GM21390 (cell line): ENCODE results near the gene STAT6.

Experiments
- ATAC-seq: cut with Tn5 transposase; IDR thresholded peaks from one replicate; pipeline ENCODE4 v1.9.1; 2021; ENCODE audit not compliant: unreplicated experiment

STAT6 gene

DNA sequence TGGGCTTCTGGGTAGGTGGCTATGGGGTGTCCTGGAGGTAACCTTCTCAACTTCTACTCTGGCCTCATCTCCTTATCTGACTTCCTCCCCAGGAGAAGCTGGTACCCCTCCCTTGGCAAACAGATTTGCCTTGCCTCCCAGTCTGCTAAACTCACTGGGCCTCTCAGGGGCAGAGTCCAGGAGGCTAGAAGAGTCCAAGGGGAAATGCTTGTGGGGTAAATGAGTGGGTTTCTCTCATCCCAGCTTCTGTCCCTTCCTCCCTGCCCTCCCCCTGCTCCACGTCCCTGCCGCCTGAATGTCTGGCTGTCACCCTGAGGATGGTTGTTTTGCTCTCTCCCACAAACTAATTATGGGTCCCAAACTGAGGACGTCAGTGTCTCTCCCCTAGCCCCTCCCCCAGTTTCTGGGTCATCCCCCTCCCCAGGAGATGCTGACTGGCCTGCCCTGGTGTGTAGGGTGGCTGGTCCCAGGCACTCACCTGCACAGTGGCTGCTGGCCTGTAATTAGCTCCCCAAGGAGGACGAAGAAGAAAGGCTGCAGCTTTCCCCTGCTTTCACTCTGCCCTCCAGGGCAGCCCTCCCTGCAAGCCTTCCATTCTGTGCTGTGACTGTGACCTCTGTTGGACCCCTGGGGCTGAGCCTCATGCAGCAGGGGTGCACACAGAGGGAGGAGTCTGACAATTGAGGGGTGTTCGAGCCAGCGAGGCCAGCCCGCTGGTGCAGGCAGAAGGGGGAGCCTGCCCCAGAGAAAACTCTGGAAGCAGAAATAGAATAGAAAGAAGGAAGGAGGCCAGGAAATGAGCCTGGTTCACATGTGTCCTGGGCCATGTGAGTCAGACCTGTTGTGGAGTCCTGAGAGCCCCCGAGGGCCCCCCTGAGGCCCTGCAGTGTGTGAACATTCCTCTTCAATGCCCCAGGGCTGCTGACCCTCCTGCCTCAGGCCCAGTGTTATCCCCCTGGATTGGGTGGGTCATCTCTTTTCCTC lies 36.1 kb upstream of the STAT6 start, which contains the start of gene LRP1-AS:
Gene LRP1-AS (minus strand): TSS at position 659 of the 984 bp plus-strand sequence.
- ATAC-seq: no peak

GRCh38 chr12:57146092-57146491 lies 34.9 kb upstream of the STAT6 start:
- ATAC-seq: no peak

DNA sequence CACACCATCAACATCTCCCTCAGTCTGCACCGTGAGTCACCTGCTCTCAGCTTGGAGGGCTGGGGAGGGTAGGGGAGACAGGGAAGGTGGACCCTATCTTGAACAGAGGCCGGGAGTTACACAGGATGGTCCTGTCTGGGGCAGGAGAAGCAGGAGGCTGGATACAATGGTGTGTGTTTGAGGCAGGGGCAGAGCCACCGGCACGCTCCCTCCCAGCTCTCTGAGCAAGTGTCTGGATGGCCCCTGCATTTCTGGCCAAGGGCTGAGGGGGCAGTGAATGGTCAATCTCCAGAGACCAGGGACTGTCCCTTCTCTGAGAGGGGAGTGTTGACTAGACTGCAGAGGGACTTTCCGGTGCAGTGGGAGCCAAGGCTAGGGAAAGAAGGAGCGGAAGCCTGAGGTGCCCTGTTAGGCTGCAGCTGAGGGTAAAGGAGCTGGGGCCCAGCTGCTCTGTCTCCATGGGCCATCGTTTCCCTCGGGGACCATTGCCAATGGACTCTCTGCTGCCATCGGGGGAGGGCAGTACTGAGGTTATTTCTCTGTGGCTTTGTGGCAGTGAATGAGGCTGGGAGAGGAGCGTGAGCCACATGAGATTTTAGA lies 34.4 kb upstream of the STAT6 start:
- ATAC-seq: no peak

GRCh38 chr12:57143454-57143853 lies 32.3 kb upstream of the STAT6 start:
- no peak for ATAC-seq

GRCh38 chr12:57142727-57143126 lies 31.6 kb upstream of the STAT6 start:
- ATAC-seq: no peak

GRCh38 chr12:57142121-57142520 lies 31.0 kb upstream of the STAT6 start:
- no peak for ATAC-seq

- ATAC-seq: no peak
These were observed 30.1 kb upstream of the STAT6 start for GRCh38 chr12:57141249-57141648.

DNA sequence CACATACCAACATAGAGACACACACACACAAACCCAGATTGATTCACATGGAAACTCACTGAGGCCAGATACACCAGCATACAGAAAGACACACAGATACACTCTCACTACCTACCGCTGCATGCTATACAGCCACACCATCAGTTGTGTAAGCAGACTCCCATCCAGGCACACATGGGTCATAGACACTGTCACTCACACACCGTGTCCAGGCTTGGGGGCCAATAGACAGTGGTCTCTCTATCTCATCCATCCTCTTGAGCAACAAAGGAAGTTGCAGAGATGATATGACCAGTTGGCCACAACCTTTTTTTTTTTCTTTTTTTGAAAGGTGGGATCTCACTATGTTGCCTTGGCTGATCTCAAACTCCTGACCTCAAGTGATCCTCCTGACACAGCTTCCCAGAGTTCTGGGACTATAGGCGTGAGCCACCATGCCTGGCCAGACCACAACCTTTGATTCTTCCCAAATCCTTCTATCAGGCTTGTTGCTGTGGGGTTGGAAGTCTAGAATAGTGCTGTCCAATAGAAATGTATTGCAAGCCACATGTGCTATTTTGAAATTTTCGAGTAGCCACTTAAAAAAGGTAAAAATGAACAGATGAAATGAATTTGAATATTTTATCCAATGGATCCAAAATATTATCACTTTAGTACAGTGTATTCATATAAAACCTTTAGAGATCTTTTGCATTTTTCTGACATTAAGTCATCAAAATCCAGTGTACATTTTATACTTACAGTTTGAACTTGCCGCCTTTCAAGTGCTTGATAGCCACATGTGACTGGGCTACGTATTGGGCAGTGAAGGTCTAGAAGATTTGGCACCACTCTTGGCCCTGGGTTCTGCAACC lies 28.9 kb upstream of the STAT6 start:
- ATAC-seq: no peak

DNA sequence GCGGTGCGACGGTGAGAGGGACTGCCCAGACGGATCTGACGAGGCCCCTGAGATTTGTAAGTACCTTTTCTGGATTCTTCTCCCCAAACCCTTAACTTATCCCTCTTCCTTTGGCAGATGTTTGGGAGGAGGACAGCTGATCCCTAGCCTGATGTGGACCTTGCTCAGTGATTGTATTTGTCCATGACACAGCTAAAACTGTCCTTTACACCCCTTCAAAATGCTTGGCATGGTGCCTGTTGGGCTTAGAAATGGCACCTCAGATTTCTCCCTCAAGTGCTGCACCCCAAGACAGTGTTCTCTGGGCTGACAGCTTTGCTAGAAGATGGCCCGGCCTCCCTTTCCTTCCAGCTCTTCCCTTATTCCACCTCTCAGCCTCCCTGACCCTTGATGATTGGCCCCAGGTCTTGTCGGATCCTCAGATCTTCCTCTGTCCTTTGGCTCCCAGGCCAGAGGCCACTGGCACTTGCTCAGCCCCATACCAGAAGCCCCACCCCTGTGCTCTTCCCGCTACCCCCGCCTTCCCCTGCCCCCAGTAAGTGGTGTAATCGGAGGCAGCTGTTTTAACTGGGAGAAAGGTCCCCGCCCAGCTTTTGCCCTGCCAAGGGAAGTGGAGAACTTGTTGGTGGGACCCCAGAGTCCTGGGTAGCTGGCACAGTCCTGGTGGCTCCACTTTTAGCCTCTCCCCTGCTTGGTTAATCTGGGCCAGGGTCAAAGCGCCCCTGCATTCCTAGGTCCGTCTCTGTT lies 27.5 kb upstream of the STAT6 start:
- no peak for ATAC-seq

DNA sequence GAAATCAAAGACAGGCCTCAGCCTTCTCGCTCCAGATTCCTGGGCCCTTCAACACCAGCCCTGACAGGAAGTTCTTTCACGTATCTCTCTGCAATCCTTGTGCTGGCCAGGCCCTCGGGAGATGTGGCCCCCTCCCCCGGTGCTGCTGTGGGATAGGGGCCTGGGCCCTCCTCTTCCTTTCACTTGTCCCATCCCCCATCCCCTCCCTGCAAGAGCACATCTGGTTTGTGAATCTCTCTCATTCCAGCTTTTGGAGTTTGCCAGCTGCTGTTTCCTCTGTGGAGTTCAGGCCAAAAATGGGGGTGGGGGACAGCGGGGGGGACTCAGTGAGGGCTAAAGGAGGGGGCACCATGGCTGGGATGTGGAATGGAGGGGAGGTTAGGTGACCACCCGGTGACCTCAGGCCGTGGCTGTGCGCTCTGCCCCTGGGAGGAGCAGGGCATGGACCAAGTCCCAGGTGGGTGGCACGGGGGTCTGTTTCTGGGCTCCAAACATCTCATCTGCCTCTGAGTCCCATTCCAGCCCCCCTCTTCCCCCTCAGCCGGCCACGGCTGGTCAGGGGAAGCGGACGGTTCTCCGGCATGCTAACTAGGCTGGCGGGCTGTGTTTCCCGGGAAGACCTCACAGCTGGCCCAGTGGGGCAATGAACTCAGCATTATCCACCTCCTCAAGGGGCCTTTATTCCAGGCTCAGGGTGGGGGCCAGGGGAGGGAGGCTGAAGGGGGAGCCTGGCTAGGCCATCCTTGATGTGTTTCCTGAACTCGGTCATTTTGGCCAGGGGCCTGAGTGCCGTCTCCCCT lies 24.6 kb upstream of the STAT6 start:
- ATAC-seq: no peak

DNA sequence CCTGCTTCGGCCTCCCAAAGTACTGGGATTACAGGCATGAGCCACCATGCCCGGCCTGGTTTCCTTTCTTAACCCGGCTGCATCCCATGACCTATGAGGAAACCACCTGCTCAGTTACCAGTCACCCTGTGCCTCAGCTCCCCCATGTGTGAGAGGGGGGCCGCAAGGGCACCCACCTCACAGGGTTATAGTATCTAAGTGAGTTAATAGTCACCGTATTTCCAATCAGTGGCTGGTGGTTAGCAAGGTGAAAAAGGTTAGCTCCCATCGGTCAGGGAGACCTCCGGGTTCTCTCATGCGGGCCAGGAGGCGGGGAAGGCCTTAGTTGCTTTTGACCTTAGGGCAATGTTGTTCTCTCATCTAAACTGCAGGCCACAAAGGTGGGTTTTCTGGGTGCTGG lies 23.8 kb upstream of the STAT6 start:
- ATAC-seq: no peak

DNA sequence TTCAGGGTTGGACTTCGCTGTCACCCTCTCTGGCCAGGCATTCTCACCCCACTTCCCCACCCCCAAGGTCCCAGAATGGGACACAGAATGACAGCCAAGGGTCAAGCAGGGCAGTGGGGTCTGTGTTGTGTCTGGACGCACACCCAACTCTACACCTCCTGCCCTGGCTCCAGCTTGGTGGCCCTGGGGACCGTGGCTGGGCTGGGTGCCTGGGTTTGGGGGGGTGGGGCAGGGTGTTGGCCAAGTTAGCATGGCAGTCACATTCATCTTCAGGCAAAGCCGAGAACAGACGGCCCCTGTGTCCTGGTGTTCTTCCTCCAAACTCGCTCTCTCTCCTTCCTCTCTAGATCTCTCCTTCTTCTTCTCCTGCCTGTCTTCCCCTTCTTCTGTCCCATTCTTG lies 22.8 kb upstream of the STAT6 start:
- no peak for ATAC-seq

- ATAC-seq: no peak
These were observed 21.9 kb upstream of the STAT6 start for GRCh38 chr12:57133013-57133569.

DNA sequence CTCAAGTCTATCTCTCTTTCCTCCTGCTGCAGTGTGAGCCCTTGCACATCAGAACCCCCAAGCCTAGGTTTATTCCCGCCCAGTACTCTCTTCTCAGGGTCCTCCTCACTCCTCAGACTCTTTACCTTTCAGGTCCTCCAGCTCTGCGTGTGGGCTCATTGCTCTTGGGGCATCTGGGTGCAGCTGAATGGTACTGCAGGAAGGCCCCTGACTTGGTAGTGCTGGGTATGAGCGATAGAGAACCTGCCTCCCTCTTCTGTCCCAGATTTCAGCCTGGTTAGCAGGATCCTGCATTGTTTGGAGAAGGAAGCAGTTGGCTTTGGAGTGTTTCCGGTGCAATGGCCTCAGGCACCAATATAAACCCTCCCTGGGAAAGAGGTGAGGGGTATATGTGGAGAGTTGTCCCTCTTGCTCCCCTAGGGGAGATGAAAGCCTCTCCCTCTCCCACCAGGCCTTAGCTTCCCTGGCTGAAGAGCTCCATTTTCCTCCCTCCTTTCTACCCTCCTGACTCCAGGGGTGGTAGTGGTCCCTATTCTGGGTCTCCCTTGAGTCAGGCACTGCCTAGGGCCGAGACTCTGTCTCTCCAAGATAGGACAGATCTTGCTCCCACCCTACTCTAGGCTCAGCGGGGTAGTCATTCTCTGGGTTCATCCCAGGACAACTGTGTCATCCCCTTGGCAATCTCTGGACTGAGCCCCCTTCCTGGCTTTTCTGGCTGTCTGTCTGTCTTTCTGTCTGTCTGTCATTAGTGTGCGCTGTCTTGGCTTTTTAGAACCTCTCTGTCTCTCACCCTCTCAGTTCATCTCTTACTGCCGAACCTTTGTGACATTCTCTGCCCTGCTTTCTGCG lies 21.0 kb upstream of the STAT6 start:
- no peak for ATAC-seq

DNA sequence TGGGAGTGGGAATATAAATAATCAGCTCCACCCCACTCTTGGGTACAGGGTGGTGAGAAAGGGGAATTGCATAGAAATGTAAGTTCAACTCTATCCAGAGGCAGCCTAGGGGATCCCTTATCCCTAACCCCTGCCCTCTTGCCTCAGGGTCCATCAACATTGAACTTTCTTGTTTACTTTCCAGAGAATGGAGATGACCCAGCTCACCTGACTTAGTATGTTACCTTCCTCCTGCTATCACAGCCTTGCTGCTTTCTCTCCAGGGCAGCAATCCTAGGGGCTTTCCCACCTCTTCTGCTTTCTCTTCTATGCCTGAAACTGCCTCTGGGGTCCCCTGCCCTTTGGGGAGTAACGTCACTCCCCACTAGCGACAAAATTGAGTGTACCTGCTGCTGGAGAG lies 19.8 kb upstream of the STAT6 start:
- no peak for ATAC-seq

- ATAC-seq: no peak
These were observed 18.7 kb upstream of the STAT6 start for GRCh38 chr12:57129889-57130288.

DNA sequence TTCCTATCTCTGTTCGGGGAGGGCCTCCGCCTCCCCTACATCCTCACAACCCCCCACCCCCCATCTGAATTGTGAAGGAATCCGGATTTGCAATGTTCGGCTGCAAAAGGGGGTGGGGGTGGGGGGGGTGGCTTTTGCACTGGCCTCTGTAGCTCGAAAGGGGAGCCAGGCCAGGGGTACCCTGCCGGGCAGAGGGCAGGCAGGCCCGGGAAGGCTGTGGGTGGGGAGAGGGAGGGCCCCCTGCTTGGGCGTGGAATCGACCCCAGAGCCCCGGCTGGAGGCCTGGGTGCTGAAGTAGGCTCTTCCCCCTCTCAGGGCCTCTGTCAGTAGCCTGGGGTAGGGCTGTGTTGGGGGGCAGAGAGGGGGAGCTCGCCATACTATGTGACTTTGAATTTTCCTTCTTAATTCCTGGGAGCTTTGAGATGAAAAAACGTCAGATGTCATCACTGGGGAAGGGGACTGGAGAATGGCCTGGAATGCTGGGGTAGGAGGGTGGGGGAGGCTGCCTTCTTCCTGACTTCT lies 18.2 kb upstream of the STAT6 start:
- ATAC-seq: no peak

DNA sequence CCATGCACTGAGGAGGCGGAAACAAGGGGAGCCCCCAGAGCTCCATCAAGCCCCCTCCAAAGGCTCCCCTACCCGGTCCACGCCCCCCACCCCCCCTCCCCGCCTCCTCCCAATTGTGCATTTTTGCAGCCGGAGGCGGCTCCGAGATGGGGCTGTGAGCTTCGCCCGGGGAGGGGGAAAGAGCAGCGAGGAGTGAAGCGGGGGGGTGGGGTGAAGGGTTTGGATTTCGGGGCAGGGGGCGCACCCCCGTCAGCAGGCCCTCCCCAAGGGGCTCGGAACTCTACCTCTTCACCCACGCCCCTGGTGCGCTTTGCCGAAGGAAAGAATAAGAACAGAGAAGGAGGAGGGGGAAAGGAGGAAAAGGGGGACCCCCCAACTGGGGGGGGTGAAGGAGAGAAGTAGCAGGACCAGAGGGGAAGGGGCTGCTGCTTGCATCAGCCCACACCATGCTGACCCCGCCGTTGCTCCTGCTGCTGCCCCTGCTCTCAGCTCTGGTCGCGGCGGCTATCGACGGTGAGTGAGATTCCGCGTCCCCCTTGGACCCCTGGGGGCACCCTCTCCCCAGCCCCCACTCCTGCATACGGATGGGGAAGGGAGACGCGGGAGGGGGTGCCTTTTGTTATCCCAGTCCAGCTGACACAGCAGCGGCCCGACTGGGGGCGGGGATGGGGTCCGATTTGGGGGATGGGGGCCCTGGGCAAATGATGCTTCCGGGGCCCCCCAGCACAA lies 17.5 kb upstream of the STAT6 start:
- no peak for ATAC-seq
